GM23248 (cell line): ENCODE measurements around the gene SOBP.

Experiments
- EZH2 ChIP-seq: fragments of 200-600 bp; sonication (generic); IDR thresholded peaks from 2 replicates; pipeline ENCODE4 v1.6.1; 2018; ENCODE audit warnings: antibody characterized with exemption, mild to moderate bottlenecking; ENCODE audit not compliant: insufficient read depth, poor library complexity, severe bottlenecking
- EZH2phosphoT487 ChIP-seq: fragments of 200-600 bp; sonication (generic); IDR thresholded peaks from 2 replicates; pipeline ENCODE4 v1.6.1; 2018; ENCODE audit warnings: antibody characterized with exemption, moderate library complexity, mild to moderate bottlenecking, low read depth; ENCODE audit not compliant: insufficient read depth

- TF ChIP-seq EZH2 (no peak), EZH2phosphoT487 (no peak)
Observed at GRCh38 chr6:107603006-107603370, 113.1 kb downstream of the SOBP start.
